ENCODE measurements around the gene NT5C3B.

DNA sequence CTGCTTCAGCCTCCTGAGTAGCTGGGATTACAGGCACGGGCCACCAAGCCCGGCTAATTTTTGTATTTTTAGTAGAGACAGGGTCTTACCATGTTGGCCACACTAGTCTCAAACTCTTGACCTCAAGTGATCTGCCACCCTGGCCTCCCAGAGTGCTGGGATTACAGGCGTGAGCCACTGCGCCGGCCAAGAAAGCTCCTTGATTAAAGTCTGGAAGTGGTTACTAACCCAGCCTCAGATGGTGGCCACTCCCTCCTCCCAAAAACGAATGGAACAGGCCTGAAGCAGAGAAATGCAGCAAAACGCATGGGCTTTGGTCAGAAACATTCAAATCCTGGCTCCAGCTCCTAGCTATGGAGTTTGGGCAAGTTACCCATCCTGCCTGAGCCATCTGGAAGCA lies 11.9 kb downstream of the NT5C3B start:
- TF ChIP-seq, protein P1, sequence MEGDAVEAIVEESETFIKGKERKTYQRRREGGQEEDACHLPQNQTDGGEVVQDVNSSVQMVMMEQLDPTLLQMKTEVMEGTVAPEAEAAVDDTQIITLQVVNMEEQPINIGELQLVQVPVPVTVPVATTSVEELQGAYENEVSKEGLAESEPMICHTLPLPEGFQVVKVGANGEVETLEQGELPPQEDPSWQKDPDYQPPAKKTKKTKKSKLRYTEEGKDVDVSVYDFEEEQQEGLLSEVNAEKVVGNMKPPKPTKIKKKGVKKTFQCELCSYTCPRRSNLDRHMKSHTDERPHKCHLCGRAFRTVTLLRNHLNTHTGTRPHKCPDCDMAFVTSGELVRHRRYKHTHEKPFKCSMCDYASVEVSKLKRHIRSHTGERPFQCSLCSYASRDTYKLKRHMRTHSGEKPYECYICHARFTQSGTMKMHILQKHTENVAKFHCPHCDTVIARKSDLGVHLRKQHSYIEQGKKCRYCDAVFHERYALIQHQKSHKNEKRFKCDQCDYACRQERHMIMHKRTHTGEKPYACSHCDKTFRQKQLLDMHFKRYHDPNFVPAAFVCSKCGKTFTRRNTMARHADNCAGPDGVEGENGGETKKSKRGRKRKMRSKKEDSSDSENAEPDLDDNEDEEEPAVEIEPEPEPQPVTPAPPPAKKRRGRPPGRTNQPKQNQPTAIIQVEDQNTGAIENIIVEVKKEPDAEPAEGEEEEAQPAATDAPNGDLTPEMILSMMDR (IDR thresholded peaks at IDR 0.05), result no peak
- TF ChIP-seq POLR2AphosphoS5 (IDR thresholded peaks at IDR 0.05) (no peak), POLR2A (IDR thresholded peaks at IDR 0.05) (no peak), EP300 (IDR thresholded peaks at IDR 0.05) (no peak)

All from stomach (tissue), 4 donors.